SK-N-SH treated with all-trans-retinoic acid at 6 μM for 48 hours (cell line): Measurements from ENCODE around the gene TRIM47.
A peak's percentile ranks its signal among the peaks of the same experiment; 100 is the strongest.
"Not testable (repeated sequence)": the region's sequence is repeated elsewhere in the genome, so short reads cannot be mapped to it uniquely, and the experiment has no call there.

Experiments used
- ATAC-seq: fragments of 200-7000 bp; cut with Tn5 transposase; 3 replicates; pipeline ENCODE4 v1.9.1; 2020; ENCODE audit warnings: mild to moderate bottlenecking, moderate library complexity
- ARNTL ChIP-seq: fragments of 450-650 bp; formaldehyde crosslinking; IDR thresholded peaks from 2 replicates; pipeline ENCODE4 v1.5.0; 2020; ENCODE audit warnings: low read depth, mild to moderate bottlenecking, moderate library complexity, borderline replicate concordance
- CSDC2 ChIP-seq: fragments of 250-450 bp; sonication (Bioruptor Pico); IDR thresholded peaks from 2 replicates; pipeline ENCODE4 v1.5.0; 2020; ENCODE audit warnings: mild to moderate bottlenecking, moderate library complexity
- ESRRG ChIP-seq: fragments of 250-450 bp; sonication (Bioruptor Pico); IDR thresholded peaks from 2 replicates; pipeline ENCODE4 v1.6.1; 2021; ENCODE audit warnings: mild to moderate bottlenecking
- ISL1 ChIP-seq: fragments of 250-450 bp; sonication (Bioruptor Pico); IDR thresholded peaks from 2 replicates; pipeline ENCODE4 v2.1.2; 2022; ENCODE audit warnings: mild to moderate bottlenecking, moderate library complexity
- OSR1 ChIP-seq: fragments of 250-450 bp; sonication (Bioruptor Pico); IDR thresholded peaks from 2 replicates; pipeline ENCODE4 v1.8.0; 2022; ENCODE audit warnings: moderate library complexity, mild to moderate bottlenecking, inconsistent platforms
- PPARA ChIP-seq: fragments of 250-450 bp; sonication (Bioruptor Pico); IDR thresholded peaks from 2 replicates; pipeline ENCODE4 v1.5.0; 2020; ENCODE audit warnings: mild to moderate bottlenecking, borderline replicate concordance
- RARB ChIP-seq: fragments of 250-450 bp; sonication (Bioruptor Pico); IDR thresholded peaks from 2 replicates; pipeline ENCODE4 v1.8.0; 2021; ENCODE audit warnings: mild to moderate bottlenecking, moderate library complexity
- SNAI2 ChIP-seq: fragments of 250-450 bp; sonication (Bioruptor Pico); IDR thresholded peaks from 2 replicates; pipeline ENCODE4 v1.5.0; 2020; ENCODE audit warnings: mild to moderate bottlenecking, moderate library complexity
- TOX ChIP-seq: fragments of 250-450 bp; sonication (Bioruptor Pico); IDR thresholded peaks from 2 replicates; pipeline ENCODE4 v1.8.0; 2021; ENCODE audit warnings: mild to moderate bottlenecking, moderate library complexity, borderline replicate concordance
- ZC3H10 ChIP-seq: fragments of 250-450 bp; sonication (Bioruptor Pico); IDR thresholded peaks from 2 replicates; pipeline ENCODE4 v1.5.1; 2021; ENCODE audit warnings: mild to moderate bottlenecking, moderate library complexity
- ZFP3 ChIP-seq: fragments of 250-450 bp; sonication (Bioruptor Pico); IDR thresholded peaks from 2 replicates; pipeline ENCODE4 v1.5.0; 2020; ENCODE audit warnings: mild to moderate bottlenecking, moderate library complexity
- ZFP30 ChIP-seq: fragments of 450-650 bp; formaldehyde crosslinking; IDR thresholded peaks from 2 replicates; pipeline ENCODE4 v1.5.0; 2022; ENCODE audit warnings: mild to moderate bottlenecking, moderate library complexity
- ZNF565 ChIP-seq: fragments of 450-650 bp; formaldehyde crosslinking; conservative IDR thresholded peaks from 2 replicates; pipeline ENCODE4 v1.5.0; 2020; ENCODE audit warnings: low read depth, mild to moderate bottlenecking, moderate library complexity
- ZNF8 ChIP-seq: fragments of 450-650 bp; formaldehyde crosslinking; IDR thresholded peaks from 2 replicates; pipeline ENCODE4 v1.5.0; 2020; ENCODE audit warnings: mild to moderate bottlenecking, moderate library complexity
- TF ChIP-seq, protein P1 (sequence below): fragments of 250-450 bp; sonication (Bioruptor Pico); IDR thresholded peaks from 2 replicates; pipeline ENCODE4 v1.5.1; 2021; ENCODE audit warnings: mild to moderate bottlenecking, moderate library complexity
- TF ChIP-seq, protein P2 (sequence below): fragments of 250-450 bp; sonication (Bioruptor Pico); IDR thresholded peaks from 2 replicates; pipeline ENCODE4 v1.8.0; 2021; ENCODE audit warnings: low read depth, mild to moderate bottlenecking, moderate library complexity, borderline replicate concordance
- TF ChIP-seq, protein P3 (sequence below): fragments of 250-450 bp; sonication (Bioruptor Pico); IDR thresholded peaks from 2 replicates; pipeline ENCODE4 v1.8.0; 2020; ENCODE audit warnings: mild to moderate bottlenecking, moderate library complexity, borderline replicate concordance
- TF ChIP-seq, protein P4 (sequence below): fragments of 250-450 bp; sonication (Bioruptor Pico); IDR thresholded peaks from 2 replicates; pipeline ENCODE4 v1.5.1; 2020; ENCODE audit warnings: low read depth, mild to moderate bottlenecking, moderate library complexity
- TF ChIP-seq, protein P5 (sequence below): fragments of 250-450 bp; sonication (Bioruptor Pico); IDR thresholded peaks from 2 replicates; pipeline ENCODE4 v1.5.0; 2020; ENCODE audit warnings: mild to moderate bottlenecking, moderate library complexity

Gene TRIM47

DNA sequence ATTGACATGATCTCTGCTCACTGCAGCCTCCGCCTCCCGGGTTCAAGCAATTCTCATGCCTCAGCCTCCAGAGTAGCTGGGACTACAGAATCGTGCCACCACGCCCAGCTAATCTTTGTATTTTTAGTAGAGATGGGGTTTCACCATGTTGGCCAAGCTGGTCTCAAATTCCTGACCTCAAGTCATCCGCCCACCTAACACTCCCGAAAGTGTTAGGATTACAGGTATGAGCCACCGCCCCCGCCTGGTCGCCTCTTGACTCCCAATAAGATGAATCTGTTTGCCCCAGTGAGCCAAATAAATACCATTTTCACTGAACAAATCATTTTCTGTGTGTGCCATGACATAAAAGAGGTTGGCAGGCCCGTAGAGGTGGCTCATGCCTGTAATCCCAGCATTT, 19.0 kb downstream of the TRIM47 start:
- not testable (repeated sequence) for ATAC-seq

DNA sequence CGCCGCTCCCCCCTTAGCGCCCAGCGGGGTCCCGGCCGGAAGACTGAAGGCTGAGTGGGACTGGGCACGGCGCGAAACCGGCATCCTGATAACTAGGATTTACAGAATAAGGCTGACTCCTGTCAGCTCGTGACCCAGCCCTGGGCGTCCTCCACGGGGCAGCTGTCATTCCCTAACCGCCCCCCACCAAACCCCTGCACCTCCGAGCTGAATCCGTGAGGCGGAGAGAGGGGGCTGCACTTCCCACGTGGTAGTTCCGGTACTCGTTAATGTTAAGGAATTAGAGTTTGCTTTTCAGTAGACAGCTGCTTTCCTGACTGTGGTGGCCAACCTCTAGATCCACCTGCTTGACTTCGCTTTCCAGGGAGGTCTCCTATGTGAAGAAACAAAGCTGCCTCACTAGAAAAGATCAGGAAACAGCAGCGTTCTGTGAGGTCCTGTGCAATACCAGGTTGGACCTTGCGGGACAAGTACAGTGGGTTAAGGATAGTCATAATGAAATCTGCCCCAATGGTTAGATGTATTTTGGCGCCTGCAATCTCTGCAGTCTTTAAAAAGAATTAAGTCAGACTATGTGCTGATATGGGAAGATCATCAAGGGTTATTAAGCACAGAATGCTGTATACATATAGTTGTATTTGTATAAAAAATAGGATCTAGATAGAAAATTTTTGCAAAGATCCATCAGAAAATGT, 22.2 kb downstream of the TRIM47 start:
- peak; percentile 31 for ATAC-seq
- TF ChIP-seq ARNTL (CRISPR knock-in tag) (no peak), ISL1 (CRISPR knock-in tag) (no peak), TOX (CRISPR knock-in tag) (no peak), SNAI2 (no peak), PPARA (CRISPR knock-in tag) (no peak), ZC3H10 (CRISPR knock-in tag) (no peak), RARB (no peak), ESRRG (CRISPR knock-in tag) (no peak), OSR1 (no peak), ZNF565 (CRISPR knock-in tag) (no peak)
- TF ChIP-seq, protein P1, sequence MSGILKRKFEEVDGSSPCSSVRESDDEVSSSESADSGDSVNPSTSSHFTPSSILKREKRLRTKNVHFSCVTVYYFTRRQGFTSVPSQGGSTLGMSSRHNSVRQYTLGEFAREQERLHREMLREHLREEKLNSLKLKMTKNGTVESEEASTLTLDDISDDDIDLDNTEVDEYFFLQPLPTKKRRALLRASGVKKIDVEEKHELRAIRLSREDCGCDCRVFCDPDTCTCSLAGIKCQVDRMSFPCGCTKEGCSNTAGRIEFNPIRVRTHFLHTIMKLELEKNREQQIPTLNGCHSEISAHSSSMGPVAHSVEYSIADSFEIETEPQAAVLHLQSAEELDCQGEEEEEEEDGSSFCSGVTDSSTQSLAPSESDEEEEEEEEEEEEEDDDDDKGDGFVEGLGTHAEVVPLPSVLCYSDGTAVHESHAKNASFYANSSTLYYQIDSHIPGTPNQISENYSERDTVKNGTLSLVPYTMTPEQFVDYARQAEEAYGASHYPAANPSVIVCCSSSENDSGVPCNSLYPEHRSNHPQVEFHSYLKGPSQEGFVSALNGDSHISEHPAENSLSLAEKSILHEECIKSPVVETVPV (CRISPR knock-in tag): no peak
- TF ChIP-seq, protein P2, sequence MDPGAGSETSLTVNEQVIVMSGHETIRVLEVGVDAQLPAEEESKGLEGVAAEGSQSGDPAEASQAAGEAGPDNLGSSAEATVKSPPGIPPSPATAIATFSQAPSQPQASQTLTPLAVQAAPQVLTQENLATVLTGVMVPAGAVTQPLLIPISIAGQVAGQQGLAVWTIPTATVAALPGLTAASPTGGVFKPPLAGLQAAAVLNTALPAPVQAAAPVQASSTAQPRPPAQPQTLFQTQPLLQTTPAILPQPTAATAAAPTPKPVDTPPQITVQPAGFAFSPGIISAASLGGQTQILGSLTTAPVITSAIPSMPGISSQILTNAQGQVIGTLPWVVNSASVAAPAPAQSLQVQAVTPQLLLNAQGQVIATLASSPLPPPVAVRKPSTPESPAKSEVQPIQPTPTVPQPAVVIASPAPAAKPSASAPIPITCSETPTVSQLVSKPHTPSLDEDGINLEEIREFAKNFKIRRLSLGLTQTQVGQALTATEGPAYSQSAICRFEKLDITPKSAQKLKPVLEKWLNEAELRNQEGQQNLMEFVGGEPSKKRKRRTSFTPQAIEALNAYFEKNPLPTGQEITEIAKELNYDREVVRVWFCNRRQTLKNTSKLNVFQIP (CRISPR knock-in tag): no peak
- TF ChIP-seq, protein P3, sequence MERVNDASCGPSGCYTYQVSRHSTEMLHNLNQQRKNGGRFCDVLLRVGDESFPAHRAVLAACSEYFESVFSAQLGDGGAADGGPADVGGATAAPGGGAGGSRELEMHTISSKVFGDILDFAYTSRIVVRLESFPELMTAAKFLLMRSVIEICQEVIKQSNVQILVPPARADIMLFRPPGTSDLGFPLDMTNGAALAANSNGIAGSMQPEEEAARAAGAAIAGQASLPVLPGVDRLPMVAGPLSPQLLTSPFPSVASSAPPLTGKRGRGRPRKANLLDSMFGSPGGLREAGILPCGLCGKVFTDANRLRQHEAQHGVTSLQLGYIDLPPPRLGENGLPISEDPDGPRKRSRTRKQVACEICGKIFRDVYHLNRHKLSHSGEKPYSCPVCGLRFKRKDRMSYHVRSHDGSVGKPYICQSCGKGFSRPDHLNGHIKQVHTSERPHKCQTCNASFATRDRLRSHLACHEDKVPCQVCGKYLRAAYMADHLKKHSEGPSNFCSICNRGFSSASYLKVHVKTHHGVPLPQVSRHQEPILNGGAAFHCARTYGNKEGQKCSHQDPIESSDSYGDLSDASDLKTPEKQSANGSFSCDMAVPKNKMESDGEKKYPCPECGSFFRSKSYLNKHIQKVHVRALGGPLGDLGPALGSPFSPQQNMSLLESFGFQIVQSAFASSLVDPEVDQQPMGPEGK (CRISPR knock-in tag): no peak
- TF ChIP-seq, protein P4, sequence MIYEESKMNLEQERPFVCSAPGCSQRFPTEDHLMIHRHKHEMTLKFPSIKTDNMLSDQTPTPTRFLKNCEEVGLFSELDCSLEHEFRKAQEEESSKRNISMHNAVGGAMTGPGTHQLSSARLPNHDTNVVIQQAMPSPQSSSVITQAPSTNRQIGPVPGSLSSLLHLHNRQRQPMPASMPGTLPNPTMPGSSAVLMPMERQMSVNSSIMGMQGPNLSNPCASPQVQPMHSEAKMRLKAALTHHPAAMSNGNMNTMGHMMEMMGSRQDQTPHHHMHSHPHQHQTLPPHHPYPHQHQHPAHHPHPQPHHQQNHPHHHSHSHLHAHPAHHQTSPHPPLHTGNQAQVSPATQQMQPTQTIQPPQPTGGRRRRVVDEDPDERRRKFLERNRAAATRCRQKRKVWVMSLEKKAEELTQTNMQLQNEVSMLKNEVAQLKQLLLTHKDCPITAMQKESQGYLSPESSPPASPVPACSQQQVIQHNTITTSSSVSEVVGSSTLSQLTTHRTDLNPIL (CRISPR knock-in tag): no peak
- TF ChIP-seq, all 23 proteins: peak for 0

DNA sequence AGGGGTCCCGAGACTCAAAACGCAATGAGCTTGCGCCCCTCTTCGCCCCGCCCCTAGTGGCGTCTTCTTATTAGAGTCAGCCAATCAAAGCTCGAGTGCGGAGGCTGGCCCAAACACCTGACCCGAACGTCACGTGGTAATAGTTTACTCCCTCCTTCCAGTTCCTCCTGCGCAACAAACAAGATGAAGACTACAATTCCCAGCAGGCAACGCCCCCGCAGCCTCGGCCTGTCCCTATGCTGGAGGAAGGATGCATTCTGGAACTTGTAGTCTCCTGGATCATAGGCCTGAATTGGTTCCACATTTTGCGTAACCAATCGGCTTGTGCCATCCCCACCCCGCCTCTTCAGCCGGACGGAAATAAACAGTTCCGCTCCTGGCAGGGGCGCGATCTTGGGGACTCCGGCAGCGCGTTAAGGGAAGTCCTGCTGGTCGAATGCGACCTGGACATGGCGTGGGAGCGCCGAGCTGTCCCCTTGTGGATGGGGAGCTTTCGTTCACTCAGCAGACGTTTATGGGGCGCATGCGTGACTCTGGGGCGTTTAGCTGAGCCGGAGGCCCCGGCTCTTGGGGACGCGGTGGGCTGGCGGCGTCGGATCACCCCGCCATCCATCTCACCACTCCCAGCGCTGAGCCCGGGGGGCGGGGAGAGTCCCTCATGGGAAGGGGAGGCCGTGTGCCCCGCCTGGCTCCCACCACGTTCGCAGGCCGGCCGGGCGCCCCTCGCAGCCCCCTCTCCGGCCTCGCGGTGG, 22.9 kb downstream of the TRIM47 start, which contains the start of gene WBP2:
Gene WBP2, minus strand, starts transcription at position 26 of the 752 bp plus-strand sequence. CDS start 38 bp downstream, outside the sequence.
- TF ChIP-seq ISL1 (CRISPR knock-in tag): no peak
- peak; percentile 57; the same call in 1 of the 2 replicates for TF ChIP-seq ZFP3 (CRISPR knock-in tag)
- TF ChIP-seq, protein P1 (CRISPR knock-in tag): no peak
- no peak for TF ChIP-seq OSR1
- ATAC-seq: peak; percentile 91

DNA sequence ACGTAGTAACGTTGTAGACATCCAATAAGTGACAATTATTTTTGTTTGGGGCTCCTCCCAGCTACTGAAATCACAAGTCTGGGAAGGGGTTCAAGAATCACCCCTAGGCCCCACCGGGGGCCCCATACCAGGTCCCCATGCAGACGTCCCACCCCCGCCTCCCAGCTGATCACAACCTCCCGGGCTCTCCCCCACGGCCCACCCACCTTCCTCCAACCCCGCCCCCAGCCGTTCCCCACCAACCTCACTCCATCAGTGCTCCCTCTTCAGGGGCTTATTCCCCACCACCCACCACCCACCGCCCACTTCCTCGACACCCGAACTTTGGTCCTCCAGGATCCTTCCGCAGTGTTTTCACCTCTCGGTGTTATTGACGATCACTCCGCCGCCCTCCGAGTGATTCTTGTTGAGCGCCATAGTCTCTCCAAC, 23.5 kb downstream of the TRIM47 start:
- TF ChIP-seq, protein P5, sequence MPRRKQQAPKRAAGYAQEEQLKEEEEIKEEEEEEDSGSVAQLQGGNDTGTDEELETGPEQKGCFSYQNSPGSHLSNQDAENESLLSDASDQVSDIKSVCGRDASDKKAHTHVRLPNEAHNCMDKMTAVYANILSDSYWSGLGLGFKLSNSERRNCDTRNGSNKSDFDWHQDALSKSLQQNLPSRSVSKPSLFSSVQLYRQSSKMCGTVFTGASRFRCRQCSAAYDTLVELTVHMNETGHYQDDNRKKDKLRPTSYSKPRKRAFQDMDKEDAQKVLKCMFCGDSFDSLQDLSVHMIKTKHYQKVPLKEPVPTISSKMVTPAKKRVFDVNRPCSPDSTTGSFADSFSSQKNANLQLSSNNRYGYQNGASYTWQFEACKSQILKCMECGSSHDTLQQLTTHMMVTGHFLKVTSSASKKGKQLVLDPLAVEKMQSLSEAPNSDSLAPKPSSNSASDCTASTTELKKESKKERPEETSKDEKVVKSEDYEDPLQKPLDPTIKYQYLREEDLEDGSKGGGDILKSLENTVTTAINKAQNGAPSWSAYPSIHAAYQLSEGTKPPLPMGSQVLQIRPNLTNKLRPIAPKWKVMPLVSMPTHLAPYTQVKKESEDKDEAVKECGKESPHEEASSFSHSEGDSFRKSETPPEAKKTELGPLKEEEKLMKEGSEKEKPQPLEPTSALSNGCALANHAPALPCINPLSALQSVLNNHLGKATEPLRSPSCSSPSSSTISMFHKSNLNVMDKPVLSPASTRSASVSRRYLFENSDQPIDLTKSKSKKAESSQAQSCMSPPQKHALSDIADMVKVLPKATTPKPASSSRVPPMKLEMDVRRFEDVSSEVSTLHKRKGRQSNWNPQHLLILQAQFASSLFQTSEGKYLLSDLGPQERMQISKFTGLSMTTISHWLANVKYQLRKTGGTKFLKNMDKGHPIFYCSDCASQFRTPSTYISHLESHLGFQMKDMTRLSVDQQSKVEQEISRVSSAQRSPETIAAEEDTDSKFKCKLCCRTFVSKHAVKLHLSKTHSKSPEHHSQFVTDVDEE (CRISPR knock-in tag): no peak
- TF ChIP-seq ZFP30 (no peak), SNAI2 (no peak), ZNF565 (CRISPR knock-in tag) (no peak), PPARA (CRISPR knock-in tag) (no peak), CSDC2 (CRISPR knock-in tag) (no peak), ZFP3 (CRISPR knock-in tag) (no peak), TOX (CRISPR knock-in tag) (no peak), ZNF8 (CRISPR knock-in tag) (no peak)
- TF ChIP-seq, protein P2 (CRISPR knock-in tag): no peak
- ATAC-seq: peak; percentile 3
